ENCODE data around the gene ZNF57.
"Not testable (repeated sequence)": the region's sequence is repeated elsewhere in the genome, so short reads cannot be mapped to it uniquely, and the experiment has no call there.

ZNF57 gene

DNA sequence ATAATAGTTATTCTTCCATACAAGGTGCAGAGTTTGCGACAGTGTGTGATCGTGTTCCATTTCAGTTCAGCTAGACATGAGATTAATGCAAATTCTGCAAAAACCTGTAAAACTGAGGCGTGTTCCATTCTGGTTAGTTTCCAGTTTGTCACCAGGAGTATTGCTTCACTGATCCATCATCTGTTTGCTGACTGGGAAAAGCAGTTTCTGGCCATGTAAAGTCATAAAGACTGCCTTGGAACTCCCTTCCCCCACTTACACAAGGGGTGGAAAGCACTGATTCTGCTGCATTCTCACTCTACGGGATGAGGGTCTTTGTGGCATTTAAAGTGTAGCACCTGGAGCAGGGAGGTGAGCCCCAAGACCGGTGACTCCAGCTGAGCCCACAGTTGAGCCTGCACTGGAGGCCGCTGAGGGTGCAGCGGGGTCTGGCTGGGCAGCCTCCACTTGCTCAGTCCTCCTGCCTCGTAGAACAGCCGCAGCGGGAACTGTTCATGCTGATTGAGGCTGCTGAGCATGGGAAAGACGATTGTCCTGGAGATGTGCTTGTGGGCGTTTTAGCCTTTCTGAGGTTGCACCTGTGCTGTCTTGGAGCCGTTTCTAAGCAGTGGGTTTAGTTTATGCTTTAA, 2.0 kb downstream of the ZNF57 start:
- no peak for DNase-seq

DNA sequence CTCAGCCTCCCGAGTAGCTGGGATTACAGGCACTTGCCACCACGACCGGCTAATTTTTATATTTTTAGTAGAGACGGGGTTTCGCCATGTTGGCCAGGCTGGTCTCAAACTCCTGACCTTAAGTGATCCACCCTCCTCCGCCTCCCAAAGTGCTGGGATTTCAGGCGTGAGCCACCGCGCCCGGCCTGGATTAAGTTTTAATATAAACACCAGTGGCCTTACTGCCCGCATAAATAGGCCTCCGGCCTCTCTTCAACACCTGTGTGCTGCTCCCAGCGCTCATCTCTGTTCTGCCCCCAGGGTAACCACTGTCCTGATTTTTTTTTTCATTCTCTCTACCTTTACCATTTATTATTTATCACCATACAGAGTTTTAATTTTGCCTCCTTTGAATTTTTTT, 2.6 kb downstream of the ZNF57 start:
- not testable (repeated sequence) for DNase-seq

DNA sequence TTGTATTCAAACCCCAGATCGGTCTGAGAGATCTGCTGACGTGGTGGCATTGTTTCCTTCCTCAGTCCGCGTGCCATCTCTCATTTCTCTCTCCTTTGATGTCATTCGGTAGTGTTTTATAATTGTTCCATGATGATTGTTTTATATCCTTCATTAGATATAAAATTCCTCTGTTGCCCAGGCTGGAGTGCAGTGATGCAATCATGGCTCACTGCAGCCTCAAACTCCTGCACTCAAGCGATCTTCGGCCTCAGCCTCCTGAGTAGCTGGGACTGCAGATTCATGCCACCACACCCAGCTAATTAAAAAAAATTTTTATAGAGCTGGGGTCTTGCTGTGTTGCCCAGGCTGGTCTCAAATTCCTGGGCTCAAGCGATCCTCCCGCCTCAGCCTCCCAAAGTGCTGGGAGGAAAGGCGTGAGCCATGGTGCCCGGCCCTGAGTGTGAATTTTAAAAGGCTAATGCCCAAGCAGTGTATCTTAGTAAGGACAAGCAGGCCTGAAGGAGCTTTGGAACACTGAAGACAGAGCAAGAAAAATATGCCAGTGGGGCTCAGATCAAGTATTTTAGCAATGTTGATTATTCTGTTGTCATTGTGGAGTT, 5.3 kb downstream of the ZNF57 start:
- DNase-seq: no peak

DNA sequence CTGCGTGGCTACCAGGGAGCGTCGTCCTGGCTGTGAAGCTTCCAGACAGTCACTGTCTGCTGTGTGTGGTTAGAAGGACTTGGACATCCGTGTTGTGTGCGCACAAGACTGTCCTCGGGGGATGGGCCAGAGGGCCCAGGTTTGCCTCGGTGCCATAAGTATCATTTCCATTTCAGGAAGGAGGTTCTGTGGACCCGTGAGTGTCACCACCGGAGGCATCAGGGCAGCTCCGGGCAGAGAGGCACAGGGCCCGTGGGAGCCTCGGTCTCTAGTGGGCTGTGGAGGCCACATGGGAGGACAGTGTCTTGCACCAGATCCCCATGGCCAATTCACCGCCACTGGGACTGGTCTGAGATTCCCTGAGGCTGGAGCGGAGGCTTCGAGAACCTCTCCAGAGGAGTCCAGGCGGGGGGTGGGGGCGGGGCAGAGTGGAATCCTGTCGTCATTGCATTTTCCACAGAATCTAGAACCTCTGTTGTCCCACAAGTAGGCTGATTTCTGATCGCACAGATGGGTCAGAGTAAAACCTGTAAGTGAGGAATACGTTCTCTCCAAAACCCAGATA, 6.0 kb downstream of the ZNF57 start:
- DNase-seq: no peak

DNA sequence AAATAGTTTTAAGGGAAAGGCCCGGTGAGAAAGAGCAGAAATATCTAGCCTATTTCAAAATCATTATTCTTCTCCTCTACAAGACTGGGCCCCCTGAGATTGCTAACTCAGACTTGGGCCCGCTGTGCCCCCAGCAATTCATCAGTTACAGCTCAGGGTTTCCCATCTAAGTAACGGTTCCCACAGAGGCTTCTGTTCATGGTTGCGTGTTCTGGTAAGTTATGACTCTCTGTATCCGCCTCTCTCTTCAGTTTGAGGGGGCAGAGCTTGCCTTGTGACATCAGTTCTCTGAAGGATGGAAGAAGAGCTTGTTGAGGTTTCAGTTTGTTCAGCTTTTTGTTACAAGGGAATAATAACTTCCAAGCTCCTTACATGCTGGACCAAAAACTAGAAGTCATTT, 11.6 kb downstream of the ZNF57 start:
- DNase-seq: no peak

DNA sequence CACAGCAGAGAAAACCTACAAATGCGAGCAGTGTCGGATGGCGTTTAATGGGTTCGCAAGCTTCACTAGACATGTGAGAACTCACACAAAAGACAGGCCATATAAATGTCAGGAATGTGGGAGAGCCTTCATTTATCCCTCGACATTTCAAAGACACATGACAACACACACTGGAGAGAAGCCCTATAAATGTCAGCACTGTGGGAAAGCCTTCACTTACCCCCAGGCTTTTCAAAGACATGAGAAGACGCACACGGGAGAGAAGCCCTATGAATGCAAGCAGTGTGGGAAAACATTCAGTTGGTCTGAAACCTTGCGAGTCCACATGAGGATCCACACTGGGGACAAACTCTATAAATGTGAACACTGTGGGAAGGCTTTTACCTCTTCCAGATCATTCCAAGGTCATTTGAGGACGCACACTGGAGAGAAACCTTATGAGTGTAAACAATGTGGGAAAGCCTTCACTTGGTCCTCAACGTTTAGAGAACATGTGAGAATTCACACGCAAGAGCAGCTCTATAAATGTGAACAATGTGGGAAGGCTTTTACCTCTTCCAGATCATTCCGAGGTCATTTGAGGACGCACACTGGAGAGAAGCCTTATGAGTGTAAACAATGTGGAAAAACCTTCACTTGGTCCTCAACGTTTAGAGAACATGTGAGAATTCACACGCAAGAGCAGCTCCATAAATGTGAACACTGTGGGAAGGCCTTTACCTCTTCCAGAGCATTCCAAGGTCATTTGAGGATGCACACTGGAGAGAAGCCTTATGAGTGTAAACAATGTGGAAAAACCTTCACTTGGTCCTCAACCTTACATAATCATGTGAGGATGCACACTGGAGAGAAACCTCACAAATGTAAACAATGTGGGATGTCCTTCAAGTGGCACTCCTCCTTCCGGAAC, 16.8 kb downstream of the ZNF57 start:
- DNase-seq: no peak

DNA sequence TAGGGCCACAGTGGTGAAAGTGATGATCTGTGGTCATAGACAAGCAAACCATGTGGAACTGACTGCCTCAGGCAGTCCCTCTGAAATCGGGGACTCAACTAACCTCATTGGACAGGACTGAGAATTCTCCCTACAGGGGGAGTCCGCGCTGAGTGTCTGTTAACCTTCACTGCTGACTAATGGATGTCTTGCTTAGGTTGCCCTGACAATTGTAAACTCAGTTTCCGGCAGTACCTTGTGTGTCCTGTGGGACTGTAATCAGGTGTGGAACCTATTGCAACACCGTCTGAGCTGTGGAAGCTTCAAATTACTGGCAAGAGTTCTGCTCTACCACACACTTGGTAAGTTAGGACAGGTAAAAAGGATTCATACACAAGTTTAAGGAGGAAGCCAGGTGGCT, 22.3 kb downstream of the ZNF57 start:
- DNase-seq: no peak

DNA sequence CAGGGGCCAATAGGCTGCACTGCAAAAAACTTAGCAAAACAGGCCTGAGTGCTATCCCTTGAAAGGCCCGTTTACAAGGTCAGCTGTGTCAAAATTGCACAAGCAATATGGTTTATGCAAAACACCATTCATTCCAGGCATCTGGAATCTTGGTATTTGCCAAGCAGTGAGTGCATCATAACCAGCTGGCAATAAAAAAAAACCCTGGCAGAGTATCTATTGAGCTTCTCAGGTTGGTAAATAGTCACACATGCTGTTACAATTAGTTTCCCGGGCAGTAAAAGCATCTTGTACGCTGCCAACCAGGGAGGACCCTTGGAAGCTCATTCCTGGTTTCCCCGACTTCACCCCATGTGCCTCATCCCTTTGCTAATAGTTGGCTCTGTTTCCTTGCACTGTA, 22.8 kb downstream of the ZNF57 start:
- no peak for DNase-seq

DNA sequence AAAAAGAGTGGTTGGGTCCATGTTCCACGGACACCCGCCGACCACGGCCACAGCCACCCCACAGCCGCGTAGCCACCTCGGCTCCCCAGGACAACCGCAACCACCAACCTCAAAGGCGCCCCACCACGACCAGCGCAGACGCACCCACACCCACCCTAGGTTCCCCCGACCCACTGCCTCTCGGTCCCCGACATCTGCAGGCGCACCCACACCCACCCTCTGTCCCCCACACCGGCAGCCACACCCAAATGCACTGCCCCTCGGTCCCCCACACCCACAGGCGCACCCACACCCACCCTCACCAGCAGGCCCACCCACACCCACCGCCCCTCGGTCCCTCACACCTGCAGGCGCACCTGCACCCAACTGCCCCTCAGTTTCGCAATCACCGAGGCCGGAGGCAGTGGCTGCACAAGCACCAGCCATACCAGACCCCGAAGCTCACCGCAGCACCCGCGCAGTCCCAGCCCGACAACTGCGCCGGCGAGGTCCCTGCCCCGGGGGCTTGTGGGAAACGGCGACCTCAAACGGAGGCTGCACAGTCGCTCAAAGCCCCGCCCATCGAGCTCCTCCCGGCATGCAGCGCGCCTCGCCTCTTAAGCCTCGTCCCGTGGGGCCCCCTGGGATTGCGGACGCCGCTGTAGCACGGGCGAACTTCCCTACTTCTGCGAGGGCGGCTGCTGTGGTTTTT, 25.8 kb downstream of the ZNF57 start:
- DNase-seq: no peak

DNA sequence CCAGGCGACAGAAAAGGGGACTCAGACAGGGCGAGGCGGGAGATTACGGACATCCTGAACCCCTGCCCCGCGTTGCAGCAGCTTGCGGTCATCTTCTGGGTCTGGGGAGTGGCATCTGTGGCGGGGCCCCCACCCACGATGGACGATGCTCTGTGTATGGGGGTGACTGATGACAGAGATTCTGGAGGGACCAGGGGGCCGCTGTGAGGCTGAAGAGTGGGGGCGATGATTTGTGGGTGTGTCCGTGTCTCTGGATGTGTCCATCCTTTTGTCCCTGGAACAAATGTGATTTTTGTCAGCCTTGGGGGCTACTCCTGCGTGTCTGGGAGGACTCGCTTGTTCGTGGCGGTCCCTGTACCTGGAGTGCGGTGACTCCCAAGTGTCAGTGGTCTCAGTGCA, 26.3 kb downstream of the ZNF57 start:
- DNase-seq: no peak

DNA sequence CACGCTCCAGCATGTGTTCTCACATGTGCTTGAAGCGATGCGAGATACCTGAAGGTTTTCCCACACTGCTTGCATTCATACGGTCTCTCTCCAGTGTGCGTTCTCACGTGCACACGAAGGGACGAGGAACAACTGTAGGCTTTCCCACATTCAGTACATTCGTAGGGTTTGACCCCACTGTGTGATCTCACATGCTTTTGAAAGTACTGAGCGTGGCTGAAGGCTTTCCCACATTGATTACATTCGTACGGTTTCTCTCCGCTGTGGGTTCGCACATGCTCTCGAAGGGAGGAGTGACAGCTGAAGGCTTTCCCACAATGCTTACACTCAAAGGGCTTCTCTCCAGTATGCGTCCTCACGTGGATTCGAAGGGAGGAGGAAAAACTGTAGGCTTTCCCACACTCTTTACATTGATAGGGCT, 32.8 kb downstream of the ZNF57 start:
- DNase-seq: no peak

DNA sequence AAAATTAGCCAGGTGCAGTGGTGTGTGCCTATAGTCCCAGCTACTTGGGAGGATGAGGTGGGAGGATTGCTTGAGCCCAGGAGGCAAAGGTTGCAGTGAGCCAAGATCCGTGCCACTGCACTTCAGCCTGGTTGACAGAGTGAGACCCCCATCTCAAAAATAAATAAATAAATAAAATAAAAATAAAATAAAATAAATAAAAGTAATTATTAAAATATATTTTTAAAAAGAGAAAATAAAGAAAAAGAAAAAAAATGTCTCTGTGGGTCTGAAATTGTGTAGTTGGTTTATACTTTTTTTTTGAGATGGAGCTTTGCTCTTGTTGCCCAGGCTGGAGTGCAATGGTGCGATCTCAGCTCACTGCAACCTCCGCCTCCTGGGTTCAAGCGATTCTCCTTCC, 35.1 kb downstream of the ZNF57 start:
- not testable (repeated sequence) for DNase-seq

DNA sequence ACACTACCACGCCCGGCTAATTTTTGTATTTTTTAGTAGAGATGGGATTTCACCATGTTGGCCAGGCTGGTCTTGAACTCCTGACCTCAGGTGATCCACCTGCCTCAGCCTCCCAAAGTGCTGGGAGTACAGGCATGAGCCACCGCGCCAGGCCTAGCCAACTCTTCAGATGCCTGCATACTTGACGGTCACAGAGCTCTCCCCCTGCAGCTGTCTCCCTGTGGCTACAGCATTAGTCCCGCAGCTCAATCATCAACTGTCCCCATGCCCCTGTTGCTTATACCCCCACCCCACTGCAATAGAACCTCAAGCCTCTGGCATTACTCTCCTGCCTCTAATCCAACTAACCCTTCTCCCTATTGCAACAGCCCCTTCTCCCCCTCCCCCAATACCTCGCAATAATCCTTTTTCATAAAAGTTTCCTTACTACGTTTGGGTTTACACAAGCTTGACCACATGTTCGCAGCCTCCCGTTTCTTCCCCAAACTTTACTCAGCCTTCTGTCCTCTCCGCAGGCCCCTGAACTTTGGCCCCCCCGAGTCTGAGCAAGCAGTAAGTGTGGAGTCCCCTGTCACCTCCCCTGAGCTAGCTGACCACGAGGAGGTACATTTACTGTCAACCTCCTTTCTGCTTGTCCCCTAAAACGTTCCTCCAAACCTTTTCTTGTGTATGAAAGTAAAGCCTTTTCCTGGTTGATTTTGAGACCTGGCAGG, 42.4 kb downstream of the ZNF57 start:
- no peak for DNase-seq

DNA sequence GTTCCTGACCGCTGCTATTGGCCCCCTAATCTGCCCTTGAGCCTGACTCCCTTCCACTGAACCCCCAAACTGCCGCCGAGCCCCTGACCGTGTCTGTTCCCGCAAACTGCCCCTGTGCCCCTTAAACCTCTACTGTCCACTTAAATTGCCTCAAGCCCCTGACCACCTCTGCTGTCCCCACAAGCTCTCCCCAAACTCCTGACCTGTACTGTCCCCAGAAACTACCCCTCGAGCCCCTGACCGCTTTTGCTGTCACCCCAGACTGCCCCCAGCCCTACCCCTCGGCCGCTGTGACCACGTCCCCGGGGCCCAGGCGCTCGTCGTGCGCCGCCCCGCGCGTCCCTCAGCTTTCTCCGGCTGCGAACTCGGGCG, 43.7 kb downstream of the ZNF57 start:
- DNase-seq: no peak

DNA sequence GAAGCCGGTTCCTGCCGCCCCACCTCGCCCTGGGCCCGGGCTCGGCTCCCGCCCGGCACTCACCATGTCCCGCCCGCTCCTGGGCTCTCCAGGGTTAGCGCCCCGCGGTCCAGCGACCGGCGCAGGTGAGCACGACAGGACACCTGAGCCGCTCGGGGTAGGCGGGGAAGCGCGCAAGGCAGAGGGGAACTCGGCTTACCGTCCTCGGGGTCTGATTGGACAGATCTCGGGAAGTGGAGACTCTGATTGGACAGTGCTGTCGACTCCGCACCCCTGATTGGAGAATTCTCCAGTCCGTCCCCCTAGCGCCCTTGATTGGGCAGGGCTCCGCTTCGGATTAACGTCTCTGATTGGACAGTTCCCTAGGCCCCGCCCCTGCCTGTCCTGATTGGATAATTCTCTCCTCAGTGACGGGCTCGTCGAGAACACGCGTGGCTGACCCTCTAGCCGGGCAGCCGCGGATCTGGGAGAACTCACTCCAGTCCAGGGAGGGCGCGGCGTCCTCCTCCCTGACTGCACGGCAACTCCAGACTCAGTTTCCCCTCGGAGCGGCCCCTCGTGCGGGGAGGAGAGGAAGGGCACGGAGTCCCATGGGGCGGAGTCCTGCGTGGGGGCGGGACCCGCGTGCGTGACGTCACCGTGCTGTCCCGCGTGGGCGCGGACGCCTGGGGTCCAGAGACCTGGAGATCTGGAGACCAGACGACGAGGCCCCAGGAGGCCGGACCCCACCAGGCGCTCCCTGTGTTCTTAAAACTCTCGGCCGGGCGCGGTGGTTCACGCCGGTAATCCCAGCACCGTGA, 44.2 kb downstream of the ZNF57 start, which contains the start of gene ZNF77:
Gene ZNF77, minus strand, starts transcription at position 197 of the 800 bp plus-strand sequence. Its CDS starts 131 bp downstream, at position 66.
- DNase-seq: peak; percentile 97

DNA sequence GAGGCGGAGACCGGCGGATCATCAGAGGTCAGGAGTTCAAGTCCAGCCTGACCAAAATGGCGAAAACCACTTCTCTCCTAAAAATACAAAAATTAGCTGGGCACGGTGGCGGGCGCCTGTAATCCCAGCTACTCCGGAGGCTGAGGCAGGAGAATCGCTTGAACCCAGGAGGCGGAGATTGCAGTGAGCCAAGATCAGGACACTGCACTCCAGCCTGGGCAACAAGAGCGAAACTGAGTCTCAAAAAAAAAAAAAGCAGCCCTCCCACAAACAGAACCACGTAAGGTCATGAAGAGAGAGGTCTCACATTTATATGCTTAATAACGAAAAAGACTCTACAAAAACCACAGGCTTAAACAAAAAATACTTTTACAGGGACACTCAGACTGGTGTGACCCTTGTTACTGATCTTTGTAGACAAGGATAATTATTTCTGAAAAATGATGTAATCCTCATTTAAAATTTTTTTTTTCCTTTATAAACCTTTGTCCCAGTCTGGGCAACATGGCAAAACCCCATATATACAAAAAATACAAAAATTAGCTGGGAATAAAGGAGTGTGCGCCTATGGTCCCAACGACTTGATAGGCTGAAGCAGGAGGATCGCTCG, 45.0 kb downstream of the ZNF57 start:
- no peak for DNase-seq

DNA sequence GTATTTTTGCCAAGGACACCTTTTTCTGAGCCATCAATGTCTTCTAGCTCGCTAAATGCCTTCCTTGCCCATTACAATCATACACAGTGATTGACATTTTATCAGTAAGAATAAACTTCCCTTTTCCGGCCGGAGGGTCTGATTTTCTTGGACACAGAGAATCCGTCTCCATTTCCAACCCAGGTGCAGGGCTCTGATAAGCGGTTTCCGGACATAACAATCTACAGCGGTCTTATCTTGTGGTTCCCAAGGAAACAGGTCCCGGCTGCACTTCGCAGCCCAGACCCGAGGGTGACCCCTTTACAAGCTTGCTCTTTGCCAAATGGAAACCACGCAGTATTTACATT, 49.2 kb downstream of the ZNF57 start:
- DNase-seq: no peak

DNA sequence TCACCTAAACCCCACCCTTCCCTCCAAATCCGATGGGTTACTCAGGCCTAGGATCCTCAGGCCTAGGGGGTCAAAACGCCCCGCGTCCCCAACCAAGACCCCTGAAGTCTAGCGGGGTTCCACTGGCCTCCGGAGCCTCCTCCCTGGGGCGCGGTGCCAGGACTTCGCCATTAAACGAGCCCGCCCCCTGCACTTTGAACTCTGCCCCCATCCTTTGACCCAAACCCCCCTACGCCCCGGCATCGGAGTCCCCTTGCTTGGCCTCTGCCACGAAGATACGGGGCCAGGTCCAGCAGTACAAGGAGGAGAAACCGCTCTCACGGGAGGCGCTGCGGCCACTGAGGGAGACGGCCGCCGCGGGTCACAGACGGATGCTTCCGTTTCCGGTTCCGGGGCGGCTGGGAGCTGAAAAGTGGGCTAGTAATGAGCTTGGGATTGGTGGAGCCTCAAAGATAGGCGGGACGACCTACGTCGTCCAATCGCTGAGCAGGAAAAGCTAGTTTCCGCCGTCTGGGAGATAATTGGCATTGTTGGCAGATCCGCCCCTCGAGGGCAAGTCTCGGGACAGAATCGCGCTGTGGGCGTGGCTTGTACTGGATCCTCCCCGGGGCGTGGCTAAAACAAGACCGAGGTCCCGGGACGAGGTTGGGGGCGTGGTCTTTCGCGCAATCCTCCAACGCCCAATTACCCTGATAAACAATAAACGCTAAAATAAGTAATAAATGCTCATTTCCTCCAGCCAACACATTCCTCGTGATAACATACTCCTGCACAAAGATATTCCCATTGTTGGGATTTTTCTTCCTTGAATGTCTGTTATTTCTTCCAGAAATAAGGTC, 49.8 kb downstream of the ZNF57 start:
- DNase-seq: peak; percentile 100

DNA sequence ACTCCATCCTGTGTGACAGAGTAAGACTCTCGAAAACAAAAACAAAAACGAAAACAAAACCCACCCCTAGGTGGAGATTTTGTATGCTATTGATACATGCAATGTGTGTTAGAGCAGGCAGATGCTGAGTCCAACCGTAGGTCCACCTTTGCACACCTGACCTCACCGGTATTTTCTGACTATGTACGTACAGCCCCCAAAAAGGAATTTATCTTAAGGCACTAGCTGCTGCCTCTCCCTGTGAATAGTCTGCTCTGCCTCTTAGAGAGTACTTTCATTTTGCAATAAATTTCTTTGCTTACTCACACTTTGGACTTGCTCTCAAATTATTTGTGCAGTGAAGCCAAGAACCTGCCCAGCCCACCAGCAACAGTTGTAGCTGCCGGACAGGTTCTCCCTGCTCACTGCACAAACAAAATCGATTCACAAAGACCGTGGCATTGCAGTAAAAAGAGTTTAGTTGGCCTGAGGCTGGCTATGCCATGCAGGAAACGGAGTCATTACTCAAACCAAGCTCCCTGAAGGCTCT, 52.3 kb downstream of the ZNF57 start:
- DNase-seq: no peak

DNA sequence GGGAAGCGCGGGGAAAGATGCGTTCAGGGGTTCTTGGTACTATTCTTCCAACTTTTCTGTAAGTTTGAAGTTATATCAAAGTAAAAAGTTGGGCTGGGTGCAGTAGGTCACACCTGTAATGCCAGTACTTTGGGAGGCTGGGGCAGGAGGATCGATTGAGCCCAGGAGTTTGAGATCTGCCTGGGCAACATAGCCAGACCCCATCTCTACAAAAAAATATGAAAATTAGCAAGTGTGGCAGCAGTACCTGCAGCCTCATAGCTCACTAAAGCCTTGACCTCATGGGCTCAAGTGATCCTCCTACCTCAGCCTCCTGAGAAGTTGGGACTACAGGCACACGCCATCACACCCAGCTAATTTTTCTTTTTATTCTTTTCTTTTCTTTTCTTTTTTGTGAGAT, 56.4 kb downstream of the ZNF57 start:
- DNase-seq: no peak

Measured in stimulated activated CD4-positive, alpha-beta T cell treated with anti-CD3 and anti-CD28 coated beads, Interleukin-2, amount 100 ng/mL, for 48 hours (primary cell).